Neural progenitor cell (in vitro differentiated cells): ENCODE measurements around the gene PODXL2. TPM values are rescaled to one million over a fixed set of nuclear protein-coding genes. Genes with fewer than 3 reads are reported as not detected.

Source experiments
- DNase-seq: peaks from one replicate; pipeline ENCODE4 v3.0.0-alpha.2; 2016; ENCODE audit warnings: low spot score
- H2AFZ ChIP-seq: fragments of 200-600 bp; sonication (generic); replicated peaks from 2 replicates; pipeline ENCODE4 v1.6.1; 2016; ENCODE audit warnings: antibody characterized with exemption
- H3F3A ChIP-seq: fragments of 200-600 bp; sonication (generic); 2 replicates; pipeline ENCODE4 v1.6.1; 2016; ENCODE audit warnings: antibody characterized with exemption, low read depth
- H3K27ac ChIP-seq: fragments of 200-600 bp; sonication (generic); 2 replicates; pipeline ENCODE4 v1.5.1; 2016; ENCODE audit warnings: mild to moderate bottlenecking
- H3K27me3 ChIP-seq: fragments of 200-600 bp; sonication (generic); 2 replicates; pipeline ENCODE4 v1.6.1; 2016; ENCODE audit warnings: mild to moderate bottlenecking, moderate library complexity
- H3K36me3 ChIP-seq: fragments of 200-600 bp; sonication (generic); 2 replicates; pipeline ENCODE4 v1.5.1; 2016
- H3K4me1 ChIP-seq: fragments of 200-600 bp; sonication (generic); 2 replicates; pipeline ENCODE4 v1.6.1; 2016; ENCODE audit warnings: mixed run types
- H3K4me2 ChIP-seq: fragments of 200-600 bp; sonication (generic); 2 replicates; pipeline ENCODE4 v1.6.1; 2016
- H3K4me3 ChIP-seq: fragments of 200-600 bp; sonication (generic); 2 replicates; pipeline ENCODE4 v1.5.1; 2016
- H3K79me2 ChIP-seq: fragments of 200-600 bp; sonication (generic); 2 replicates; pipeline ENCODE4 v1.6.1; 2016; ENCODE audit warnings: low read depth
- H3K9ac ChIP-seq: fragments of 200-600 bp; sonication (generic); 2 replicates; pipeline ENCODE4 v1.6.1; 2016
- H3K9me3 ChIP-seq: fragments of 200-600 bp; sonication (generic); 2 replicates; pipeline ENCODE4 v1.5.1; 2016; ENCODE audit warnings: low read depth
- H4K20me1 ChIP-seq: fragments of 200-600 bp; sonication (generic); 2 replicates; pipeline ENCODE4 v1.6.1; 2016; ENCODE audit warnings: low read depth
- H3K27ac Mint-ChIP-seq: 3 replicates; pipeline ENCODE4 v1.8.0; 2021; ENCODE audit warnings: mixed read lengths
- H3K27me3 Mint-ChIP-seq: 2 replicates; pipeline ENCODE4 v1.8.0; 2022; ENCODE audit warnings: low read depth, mild to moderate bottlenecking, inconsistent platforms, moderate library complexity, mixed read lengths; ENCODE audit not compliant: insufficient read depth
- H3K36me3 Mint-ChIP-seq: 3 replicates; pipeline ENCODE4 v1.8.0; 2021; ENCODE audit warnings: mixed read lengths
- H3K4me1 Mint-ChIP-seq: 3 replicates; pipeline ENCODE4 v1.8.0; 2021; ENCODE audit warnings: mixed read lengths
- H3K4me3 Mint-ChIP-seq: 3 replicates; pipeline ENCODE4 v1.8.0; 2021; ENCODE audit warnings: mild to moderate bottlenecking, moderate library complexity, mixed read lengths
- H3K9me3 Mint-ChIP-seq: 3 replicates; pipeline ENCODE4 v1.8.0; 2020; ENCODE audit warnings: mixed read lengths
- CTCF ChIP-seq: fragments of 200-600 bp; sonication (generic); IDR thresholded peaks from 2 replicates; pipeline ENCODE4 v1.5.1; 2017; ENCODE audit warnings: antibody characterized with exemption, mild to moderate bottlenecking
- EZH2 ChIP-seq: fragments of 200-600 bp; sonication (generic); IDR thresholded peaks from 2 replicates; pipeline ENCODE4 v1.6.1; 2017; ENCODE audit warnings: antibody characterized with exemption, mild to moderate bottlenecking, moderate library complexity
- EZH2phosphoT487 ChIP-seq: fragments of 200-600 bp; sonication (generic); IDR thresholded peaks from 2 replicates; pipeline ENCODE4 v1.6.1; 2017; ENCODE audit warnings: antibody characterized with exemption
- total RNA-seq: library from RNA; depleted of rRNA; stranded (reverse); fragments of >200 nt; gene quantifications from 2 replicates; pipeline ENCODE4 v1.2.3, GENCODE V29; 2015; ENCODE audit warnings: low replicate concordance

PODXL2 gene
- total RNA-seq, 1 donor from 2014 or later: 18.4 TPM

DNA sequence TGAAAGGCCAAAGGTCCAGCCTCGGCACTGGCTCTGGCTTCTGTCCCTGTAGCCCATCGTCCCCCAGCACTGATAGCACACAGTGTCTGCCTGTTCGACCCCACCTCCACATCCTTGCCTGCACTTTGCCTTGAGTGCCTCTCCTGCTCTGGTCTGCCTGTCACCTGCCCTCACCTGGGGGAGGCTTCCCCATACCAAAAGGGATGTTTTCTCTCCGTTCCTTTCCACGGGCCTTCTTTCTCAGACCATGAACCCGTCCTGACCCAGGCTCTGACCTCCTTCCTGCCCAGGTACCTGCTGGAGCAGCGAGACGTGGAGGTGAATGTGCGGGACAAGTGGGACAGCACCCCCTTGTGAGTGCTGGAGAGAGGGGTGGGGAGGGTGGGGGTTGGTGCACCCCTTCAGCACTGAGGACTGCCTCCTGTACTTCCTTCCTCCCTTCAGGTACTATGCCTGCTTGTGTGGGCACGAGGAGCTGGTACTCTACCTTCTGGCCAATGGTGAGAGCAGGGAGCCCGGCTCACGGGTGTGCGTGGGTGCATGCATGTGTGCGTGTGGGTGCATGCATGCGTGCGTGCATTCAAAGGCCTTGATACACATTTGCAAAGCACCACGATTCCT is 45.2 kb downstream of the PODXL2 start:
- Mint-ChIP-seq H3K4me1 (peaks cover 14% of the 10 kb centered on the region), H3K36me3 (peaks cover 6% of the 10 kb centered on the region), H3K27me3 (peaks cover 6% of the 10 kb centered on the region), H3K27ac (no peak overlapping the region), H3K9me3 (no peaks in the 10 kb centered on the region), H3K4me3 (peak overlapping the region; percentile 87)
- no peaks in the 10 kb centered on the region for H3K79me2 ChIP-seq
- H3K4me1 ChIP-seq: no peaks in the 10 kb centered on the region
- H2AFZ ChIP-seq: no peak overlapping the region
- no peak for DNase-seq
- no peak overlapping the region for H3K27ac ChIP-seq
- peaks cover 4% of the 10 kb centered on the region for H3F3A ChIP-seq
- H3K27me3 ChIP-seq: peaks cover 30% of the 10 kb centered on the region
- H3K36me3 ChIP-seq: no peaks in the 10 kb centered on the region
- no peak overlapping the region for H3K9ac ChIP-seq
- H3K4me3 ChIP-seq: no peak overlapping the region
- no peak for TF ChIP-seq EZH2
- no peak for TF ChIP-seq CTCF
- TF ChIP-seq EZH2phosphoT487: no peak
- peak overlapping the region; percentile 89 for H3K4me2 ChIP-seq
- H4K20me1 ChIP-seq: no peaks in the 10 kb centered on the region
- no peaks in the 10 kb centered on the region for H3K9me3 ChIP-seq

GRCh38 chr3:127674790-127675189 is 45.8 kb downstream of the PODXL2 start:
- H3K4me3 ChIP-seq: no peak overlapping the region
- Mint-ChIP-seq H3K27me3 (peaks cover 6% of the 10 kb centered on the region), H3K4me3 (peak overlapping the region; percentile 70), H3K4me1 (peaks cover 14% of the 10 kb centered on the region), H3K9me3 (no peaks in the 10 kb centered on the region), H3K27ac (peak overlapping the region; percentile 46), H3K36me3 (peaks cover 4% of the 10 kb centered on the region)
- no peak overlapping the region for H3K9ac ChIP-seq
- H3K4me2 ChIP-seq: no peak overlapping the region
- H3K79me2 ChIP-seq: no peaks in the 10 kb centered on the region
- DNase-seq: no peak
- no peak overlapping the region for H2AFZ ChIP-seq
- peaks cover 4% of the 10 kb centered on the region for H3F3A ChIP-seq
- TF ChIP-seq EZH2phosphoT487: no peak
- no peak for TF ChIP-seq CTCF
- TF ChIP-seq EZH2: no peak
- peaks cover 30% of the 10 kb centered on the region for H3K27me3 ChIP-seq
- H3K36me3 ChIP-seq: no peaks in the 10 kb centered on the region
- H3K4me1 ChIP-seq: no peaks in the 10 kb centered on the region
- H3K9me3 ChIP-seq: no peaks in the 10 kb centered on the region
- no peaks in the 10 kb centered on the region for H4K20me1 ChIP-seq
- H3K27ac ChIP-seq: no peak overlapping the region

DNA sequence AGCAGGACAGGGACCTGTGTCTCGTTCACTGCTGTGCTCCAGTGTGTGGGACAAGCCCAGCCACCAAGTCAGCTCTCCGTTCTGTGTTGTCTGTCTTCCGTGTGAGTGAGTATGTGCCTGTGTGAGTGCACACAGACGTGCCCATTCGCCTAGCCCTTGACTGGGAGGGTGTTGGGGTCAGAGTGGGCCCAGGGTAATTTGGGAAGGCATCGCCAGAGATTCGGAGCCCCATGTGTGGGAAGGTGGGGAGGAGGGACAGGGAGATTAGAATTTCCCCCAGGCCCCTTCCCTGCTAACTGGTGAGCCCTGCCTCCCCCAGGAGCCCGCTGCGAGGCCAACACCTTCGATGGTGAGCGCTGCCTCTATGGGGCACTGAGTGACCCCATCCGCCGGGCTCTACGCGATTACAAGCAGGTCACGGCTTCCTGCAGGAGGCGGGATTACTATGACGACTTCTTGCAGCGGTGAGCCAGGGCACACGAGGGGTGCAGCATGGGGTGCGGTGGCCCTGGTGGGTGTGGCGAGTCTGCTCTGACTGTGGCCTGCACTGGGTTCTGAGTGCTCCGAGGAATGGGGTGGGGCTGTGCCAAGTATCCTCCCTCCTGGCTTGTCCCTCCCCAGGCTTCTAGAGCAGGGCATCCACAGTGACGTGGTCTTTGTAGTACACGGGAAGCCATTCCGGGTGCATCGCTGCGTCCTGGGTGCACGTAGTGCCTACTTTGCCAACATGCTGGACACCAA is 46.8 kb downstream of the PODXL2 start:
- Histone ChIP-seq H3K79me2 (no peaks in the 10 kb centered on the region), H4K20me1 (no peaks in the 10 kb centered on the region), H3F3A (peaks cover 4% of the 10 kb centered on the region), H3K4me1 (no peaks in the 10 kb centered on the region), H3K27me3 (peaks cover 30% of the 10 kb centered on the region), H3K36me3 (no peaks in the 10 kb centered on the region), H2AFZ (no peak overlapping the region), H3K27ac (no peak overlapping the region), H3K9me3 (no peaks in the 10 kb centered on the region), H3K9ac (no peak overlapping the region), H3K4me3 (no peak overlapping the region), H3K4me2 (no peak overlapping the region)
- DNase-seq: no peak
- Mint-ChIP-seq H3K9me3 (no peaks in the 10 kb centered on the region), H3K36me3 (peaks cover 3% of the 10 kb centered on the region), H3K27me3 (peaks cover 6% of the 10 kb centered on the region), H3K4me3 (no peak overlapping the region), H3K27ac (peak overlapping the region; percentile 44), H3K4me1 (peaks cover 14% of the 10 kb centered on the region)
- no peak for TF ChIP-seq EZH2phosphoT487
- no peak for TF ChIP-seq CTCF
- TF ChIP-seq EZH2: no peak
